Right forelimb (tissue), 1 donor: Measurements from ENCODE around the gene RNASET2.

Source experiments
- DNase-seq: peaks from one replicate; pipeline ENCODE4 v3.0.0-alpha.2; 2018

Gene RNASET2

DNA sequence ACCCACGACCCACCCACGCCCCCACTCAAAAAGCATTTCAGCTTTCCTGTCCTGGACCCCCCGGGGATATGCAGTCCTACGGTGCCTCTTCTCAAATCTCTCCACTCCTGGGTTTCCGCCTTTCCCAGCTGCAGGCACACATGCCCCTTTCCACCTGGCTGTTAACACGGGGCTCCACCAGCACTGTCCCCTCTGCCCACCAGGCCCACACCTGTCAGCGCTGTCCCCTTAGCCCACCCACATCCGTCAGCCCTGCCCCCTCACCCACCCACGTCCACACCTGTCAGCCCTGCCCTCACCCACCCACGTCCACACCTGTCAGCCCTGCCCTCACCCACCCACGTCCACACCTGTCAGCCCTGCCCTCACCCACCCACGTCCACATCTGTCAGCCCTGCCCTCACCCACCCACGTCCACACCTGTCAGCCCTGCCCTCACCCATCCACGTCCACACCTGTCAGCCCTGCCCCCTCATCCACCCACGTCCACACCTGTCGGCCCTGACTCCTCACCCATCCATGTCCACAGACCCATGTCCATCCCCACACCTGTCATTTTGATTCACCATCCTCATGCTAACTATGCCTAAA, 11.6 kb downstream of the RNASET2 start:
- DNase-seq = no peak

DNA sequence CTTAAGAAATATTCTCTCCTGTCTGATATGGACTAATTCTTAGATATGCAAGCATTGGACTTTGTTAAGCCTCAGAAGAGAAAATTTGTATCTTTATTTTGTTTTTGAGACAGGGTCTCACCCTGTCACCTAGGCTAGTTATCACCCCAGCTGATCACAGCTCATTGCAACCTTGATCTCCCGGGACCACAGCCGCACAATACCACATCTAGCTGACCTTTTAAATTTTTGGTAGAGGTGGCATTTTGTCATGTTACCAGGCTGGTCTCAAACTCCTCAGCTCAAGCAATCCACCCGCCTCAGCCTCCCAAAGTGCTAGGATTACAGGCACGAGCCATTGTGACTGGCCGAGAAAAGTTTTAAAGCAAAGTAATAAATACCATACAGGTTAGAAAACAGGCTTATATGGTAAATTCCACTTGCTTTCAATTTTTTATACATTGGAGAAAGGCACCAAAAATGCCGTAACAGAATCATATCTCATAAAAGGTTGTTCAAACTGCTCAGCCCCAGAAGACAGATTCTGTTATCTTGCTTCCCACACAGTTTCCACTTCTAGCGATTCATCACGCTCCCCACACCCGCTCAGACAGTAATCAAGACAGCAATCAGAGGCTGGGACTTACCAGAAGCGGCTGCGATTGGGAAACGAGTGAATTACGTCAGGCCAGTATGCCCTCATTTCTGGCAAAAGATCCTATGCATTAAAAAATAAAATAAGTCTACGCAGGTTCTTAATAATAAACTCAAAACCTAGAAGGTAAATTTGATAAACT, 13.8 kb downstream of the RNASET2 start:
- DNase-seq = no peak

DNA sequence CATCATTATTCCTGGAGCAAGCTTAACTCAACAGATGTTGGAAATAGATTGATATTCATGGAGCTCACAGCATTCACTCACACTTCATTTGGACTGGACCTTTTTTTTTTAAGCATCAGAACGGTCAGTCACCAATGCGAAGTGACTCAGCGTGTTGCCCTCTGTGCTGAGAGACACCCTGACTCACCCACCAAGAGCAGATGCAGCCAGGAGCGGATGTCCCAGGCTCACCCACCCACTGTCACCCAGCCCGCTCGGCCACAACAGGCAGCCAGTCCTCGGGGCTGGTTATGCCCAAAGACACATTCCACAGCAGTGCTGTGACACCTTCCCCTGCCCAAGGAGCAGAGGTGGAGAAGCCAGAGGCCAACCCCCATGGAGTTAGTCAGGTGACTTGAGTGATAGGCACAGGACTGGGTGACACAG, 15.7 kb downstream of the RNASET2 start:
- no peak for DNase-seq

DNA sequence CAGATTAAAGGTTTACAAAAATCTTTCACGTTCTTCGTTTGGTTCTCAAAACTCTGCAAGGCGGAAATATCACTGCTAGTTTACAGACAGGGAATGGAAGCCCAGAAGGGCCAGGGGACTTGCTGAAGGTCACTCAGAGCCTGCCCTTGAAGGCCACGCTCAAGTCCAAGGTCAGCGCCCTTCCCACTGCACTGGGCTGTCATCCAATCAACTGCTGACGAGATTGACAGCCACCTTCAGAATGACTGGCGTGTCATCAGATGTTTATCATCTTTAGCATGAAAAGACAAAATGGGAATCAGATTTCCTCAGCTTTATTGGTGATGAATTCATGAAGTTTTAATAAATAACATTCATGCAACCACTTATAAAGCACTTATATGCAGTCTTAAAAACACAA, 16.5 kb downstream of the RNASET2 start:
- DNase-seq = no peak

GRCh38 chr6:166939345-166939744, 17.0 kb downstream of the RNASET2 start:
- DNase-seq = no peak

DNA sequence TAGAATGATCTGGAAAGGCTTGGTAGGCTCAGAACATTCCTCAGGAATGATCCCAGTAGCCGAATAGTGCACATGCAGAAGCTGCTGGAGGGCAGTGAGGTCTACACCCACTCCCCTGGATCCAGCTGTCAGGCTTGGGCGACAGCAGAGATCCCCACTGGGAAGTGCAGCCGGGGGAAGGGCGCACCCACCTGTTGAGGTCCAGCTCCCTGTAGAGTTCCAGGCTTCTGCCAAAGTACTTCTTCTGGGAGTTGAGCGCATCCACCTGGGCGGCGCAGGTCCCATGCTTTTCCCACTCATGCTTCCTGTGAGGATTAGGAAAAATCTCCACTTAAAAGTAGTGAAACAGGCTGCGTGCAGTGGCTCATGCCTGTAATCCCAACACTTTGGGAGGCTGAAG, 17.6 kb downstream of the RNASET2 start:
- no peak for DNase-seq

DNA sequence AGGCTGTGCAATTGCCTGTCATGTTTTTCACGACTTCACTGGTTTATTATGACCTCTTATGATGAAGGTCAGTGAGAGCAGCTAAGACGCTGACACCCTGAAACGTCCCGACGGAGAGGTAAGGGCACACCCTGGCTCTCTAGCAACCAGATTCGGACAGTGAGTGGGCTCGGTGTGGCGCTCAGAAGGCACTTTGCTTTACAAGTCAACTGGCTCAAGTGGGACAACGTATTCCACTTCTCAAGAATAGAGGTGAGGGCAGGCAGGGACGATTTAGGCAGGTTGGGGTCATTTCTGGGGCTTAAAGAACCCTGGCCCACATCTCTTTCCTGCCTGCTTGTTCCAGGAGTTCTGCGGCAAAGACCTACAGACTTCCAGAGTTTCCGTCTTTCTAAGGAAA, 18.2 kb downstream of the RNASET2 start:
- no peak for DNase-seq

- DNase-seq = no peak
Measured at GRCh38 chr6:166937746-166938145, 18.6 kb downstream of the RNASET2 start.

DNA sequence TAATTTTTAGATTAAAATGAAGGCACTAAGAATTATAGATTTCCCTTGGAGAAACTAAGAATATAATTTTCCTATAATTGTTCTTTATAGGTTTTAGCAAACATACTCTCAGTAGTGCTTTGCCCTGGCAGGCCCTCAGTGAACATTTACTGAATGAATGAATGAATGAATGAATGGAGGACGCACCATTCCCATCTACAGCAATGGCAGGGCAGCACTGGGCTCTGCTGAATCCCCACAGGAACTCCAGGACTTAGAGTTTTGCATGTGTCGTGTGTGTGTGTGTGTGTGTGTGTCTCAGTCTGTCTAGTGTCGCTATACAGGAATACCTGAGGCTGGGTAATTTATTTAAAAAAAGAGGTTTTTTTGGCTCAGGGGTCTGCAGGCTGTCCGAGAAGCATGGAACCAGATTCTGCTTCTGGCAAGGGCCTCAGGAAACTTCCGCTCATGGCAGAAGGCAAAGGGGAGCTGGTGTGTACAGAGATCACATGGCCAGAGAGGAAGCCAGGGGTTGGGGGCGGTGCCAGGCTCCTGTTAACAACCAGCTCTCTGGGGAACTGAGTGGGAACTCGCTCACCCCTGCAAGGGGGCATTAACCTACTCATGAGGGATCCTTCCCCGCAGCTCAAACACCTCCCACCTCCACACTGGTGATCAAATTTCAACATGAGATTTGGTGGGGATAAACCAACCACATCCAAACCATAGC, 20.1 kb downstream of the RNASET2 start:
- no peak for DNase-seq

DNA sequence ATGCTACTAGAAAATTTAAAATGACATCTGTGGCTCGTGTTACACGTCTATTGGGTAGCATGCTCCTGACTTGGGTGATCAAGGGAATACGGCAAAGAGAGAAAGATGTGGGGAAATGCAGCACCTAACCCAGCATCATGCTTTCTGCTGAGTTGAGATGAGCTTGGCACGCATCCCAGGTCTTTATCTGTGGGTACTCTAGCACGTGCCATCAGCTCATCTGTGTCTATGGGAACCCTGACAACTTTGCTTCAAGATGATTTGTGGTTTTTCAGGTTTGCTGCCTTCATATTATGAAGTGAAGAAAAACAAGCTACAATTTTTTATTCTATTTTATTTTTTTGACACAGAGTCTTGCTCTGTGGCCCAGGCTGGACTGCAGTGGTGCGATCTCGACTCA, 21.0 kb downstream of the RNASET2 start:
- no peak for DNase-seq

- DNase-seq = no peak
Measured at GRCh38 chr6:166934174-166934573, 22.2 kb downstream of the RNASET2 start.

GRCh38 chr6:166933396-166933795, 23.0 kb downstream of the RNASET2 start:
- no peak for DNase-seq

GRCh38 chr6:166932616-166933015, 23.7 kb downstream of the RNASET2 start:
- DNase-seq = no peak

GRCh38 chr6:166932116-166932515, 24.2 kb downstream of the RNASET2 start:
- DNase-seq = no peak

DNA sequence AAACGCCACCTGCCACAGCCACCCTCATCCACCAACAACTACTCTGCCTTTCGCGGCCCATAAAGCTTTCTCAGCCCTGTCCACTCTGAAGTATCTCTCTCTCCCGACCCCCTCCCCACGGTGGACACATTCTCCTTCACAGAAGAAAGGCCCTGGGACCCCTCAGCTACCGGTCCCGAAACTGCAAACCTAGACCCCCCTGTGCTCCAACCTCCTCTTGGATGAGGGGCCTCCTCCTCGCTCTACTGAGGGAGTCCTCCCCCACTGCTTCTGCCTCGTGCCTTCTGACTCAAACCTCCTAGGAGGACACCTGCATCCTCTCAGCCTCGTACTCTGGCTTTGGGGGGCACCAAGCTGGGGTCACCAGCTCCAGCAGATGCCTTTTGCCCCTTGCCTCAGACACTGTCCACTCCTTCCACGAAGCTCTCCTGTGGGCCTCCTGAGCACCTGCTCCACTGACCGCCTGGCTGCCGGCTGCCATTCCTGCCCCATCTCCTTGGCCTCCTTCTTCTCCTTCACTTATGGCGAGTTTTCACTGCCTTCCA, 24.9 kb downstream of the RNASET2 start:
- no peak for DNase-seq

DNA sequence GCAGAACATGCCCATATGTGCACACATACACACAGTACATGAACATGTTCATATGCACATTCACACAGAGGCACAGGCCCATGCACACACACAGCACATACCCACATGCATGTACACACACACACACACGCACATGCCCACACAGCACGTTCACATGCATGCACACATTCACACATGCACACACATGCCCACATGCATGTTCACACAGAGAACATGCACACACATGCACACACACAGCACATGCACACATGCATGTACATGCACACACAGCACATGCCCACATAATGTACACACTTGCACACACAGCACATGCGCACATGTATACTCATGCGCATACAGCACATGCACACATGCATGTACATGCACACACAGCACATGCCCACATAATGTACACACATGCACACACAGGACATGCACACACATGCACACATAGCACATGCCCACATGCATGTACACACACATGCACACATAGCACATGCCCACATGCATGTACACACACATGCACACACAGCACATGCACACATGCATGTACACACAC, 25.9 kb downstream of the RNASET2 start:
- DNase-seq = no peak

GRCh38 chr6:166929542-166930189, 26.7 kb downstream of the RNASET2 start:
- DNase-seq = no peak

- no peak for DNase-seq
Measured at GRCh38 chr6:166928644-166929541, 27.5 kb downstream of the RNASET2 start.

- no peak for DNase-seq
Measured at GRCh38 chr6:166927935-166928643, 28.3 kb downstream of the RNASET2 start.

DNA sequence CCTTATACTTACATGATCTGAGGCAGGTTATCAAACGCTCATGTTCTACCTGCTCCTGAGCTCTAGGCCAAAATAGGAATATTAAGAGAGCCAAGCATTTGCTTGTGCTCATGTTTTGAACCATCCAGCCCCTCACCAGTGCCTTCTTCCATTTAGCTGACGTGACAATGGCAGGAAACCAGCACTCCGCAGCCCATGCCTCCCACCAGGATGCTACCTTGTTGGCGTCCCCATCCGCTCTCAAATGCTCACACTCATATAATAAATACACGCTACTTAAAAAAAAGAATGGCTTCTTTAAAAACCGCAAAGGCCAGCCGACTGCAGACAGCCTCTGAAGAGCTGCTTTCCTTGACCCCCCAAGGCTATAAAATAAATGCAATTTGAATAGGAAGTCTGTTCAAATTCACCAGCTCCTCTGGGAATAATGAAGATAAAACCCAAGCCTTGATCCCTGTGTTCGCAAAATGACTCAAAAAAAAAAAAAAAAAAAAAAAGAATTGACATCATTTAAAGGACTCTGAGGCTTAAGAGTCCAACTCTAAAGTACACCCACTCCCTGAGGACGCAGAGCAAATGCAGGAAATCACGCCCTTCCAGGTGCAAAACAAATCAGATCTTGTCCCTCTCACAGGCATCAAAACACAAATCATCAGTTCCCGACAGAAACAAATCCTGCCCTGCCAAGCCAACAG, 29.0 kb downstream of the RNASET2 start:
- DNase-seq = no peak

DNA sequence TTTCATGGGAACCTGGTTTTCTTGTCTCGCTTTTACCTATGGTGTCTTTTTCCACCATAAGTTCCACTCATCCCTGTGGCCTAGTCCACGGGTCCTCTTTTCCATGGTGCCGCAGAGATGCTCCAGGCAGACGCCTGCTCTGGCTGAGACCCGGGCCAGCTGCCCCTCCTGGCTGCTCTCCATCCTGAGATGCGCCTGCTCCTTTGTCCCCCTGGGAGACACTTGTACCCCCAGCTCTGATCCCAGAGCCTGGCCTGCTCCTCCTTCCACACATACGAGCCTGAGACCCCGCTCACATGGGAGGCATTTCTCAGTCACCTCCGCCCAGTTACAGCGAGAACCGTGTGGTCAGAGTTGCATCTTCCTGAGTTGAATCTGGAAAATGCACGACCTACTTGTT, 29.6 kb downstream of the RNASET2 start:
- DNase-seq = no peak
